ENCODE data around the gene PRKN. TPM values are rescaled to one million over a fixed set of nuclear protein-coding genes. Genes with fewer than 3 reads are reported as not detected.

Gene PRKN
- total RNA-seq, 2 experiments from 2014 or later: not detected

DNA sequence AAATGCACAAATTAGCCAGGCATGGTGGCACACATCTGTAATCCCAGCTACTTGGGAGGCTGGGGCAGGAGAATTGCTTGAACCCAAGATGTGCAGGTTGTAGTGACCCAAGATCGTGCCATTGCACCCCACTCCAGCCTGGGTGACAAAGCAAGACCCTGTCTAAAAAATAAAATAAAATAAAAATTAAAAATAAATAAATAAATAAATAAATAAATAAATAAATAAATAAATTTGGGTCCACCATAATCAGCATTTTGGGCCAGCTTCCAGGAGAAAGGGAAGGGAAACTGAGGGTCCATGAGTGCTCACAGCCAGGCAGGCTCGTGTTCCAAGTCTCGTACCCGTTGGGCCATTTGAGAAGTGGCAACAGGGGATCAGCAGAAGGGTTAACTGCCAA, 1322.1 kb downstream of the PRKN start:
- ATAC-seq (no peak), DNase-seq (no peak)
- Mint-ChIP-seq H3K27ac (no peak overlapping the region), H3K9me3 (ENCODE audit: low read depth) (no peaks in the 10 kb centered on the region), H3K4me3 (no peak overlapping the region), H3K4me1 (no peaks in the 10 kb centered on the region), H3K27me3 (peaks cover 8% of the 10 kb centered on the region), H3K36me3 (no peaks in the 10 kb centered on the region)
- CTCF ChIA-PET: no interaction called here

DNA sequence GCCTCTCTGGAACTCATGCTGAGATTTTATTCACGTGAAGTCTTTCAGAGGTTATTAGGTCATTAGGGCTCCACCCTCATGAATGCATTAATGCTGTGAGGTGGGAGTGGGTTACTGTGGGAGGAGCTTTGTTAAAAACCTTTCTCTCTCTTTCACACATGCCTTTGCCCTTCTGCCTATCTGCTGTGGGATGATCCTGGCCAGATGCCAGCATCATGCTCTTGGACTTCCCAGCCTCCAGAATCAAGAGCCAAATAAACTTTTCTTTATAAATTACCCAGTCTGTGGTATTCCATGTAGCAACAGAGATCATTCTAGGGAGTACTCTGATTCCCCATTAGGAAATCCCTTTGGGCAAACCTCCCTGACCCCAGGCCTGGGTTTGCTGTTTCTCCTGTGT, 1323.8 kb downstream of the PRKN start:
- H3K27me3 Mint-ChIP-seq: peaks cover 11% of the 10 kb centered on the region
- CTCF ChIA-PET: interaction anchor here (0.6 to 1.6 kb wide), 2 partner anchors 15 to 474 kb away, joined by 3 to 6 read pairs; no protein-coding TSS in a partner anchor
- no peak overlapping the region for H3K4me3 Mint-ChIP-seq
- ATAC-seq: no peak
- H3K27ac Mint-ChIP-seq: no peak overlapping the region
- no peaks in the 10 kb centered on the region for H3K4me1 Mint-ChIP-seq
- no peaks in the 10 kb centered on the region for H3K9me3 Mint-ChIP-seq (ENCODE audit: low read depth)
- H3K36me3 Mint-ChIP-seq: no peaks in the 10 kb centered on the region
- DNase-seq: no peak

DNA sequence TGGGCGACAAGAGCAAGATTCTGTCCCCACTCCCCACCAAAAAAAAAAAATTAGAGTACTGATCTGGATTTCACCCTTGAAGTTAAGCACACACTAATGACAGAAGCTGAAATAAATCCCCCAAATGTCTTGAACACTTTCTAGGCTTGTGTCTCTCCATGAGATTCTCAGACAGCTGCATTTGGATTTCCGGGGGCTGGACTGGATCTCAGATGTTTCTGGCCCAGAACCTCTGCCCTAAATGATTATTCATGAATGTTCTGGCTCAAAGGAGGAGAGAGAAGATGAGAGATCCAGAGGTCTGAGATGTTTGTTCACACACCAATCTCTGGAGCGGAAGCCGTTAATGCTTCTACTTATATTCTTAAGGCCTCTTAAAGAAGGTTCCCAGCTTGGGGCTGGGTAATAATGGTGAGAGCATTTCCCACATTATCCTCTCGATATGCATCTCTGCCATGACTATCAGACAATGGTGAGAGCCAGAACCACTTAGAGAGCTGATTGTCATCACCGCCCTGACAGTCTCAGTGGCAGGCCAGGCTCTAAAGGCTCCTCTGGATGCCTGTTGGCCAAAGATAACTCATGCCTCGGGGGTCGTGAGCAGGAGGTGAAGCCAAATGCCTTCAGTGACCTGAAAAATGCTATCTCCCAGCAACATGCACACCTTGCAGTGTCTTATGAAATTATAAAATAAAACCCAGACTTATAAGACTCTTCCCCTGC, 1325.8 kb downstream of the PRKN start:
- no peak overlapping the region for H3K4me3 Mint-ChIP-seq
- H3K9me3 Mint-ChIP-seq (ENCODE audit: low read depth): no peaks in the 10 kb centered on the region
- no peaks in the 10 kb centered on the region for H3K36me3 Mint-ChIP-seq
- no peak overlapping the region for H3K27ac Mint-ChIP-seq
- no peaks in the 10 kb centered on the region for H3K4me1 Mint-ChIP-seq
- CTCF ChIA-PET: interaction anchor here (1.6 kb wide), 1 partner anchor 96 kb away, joined by 3 read pairs; no protein-coding TSS in a partner anchor
- no peak for DNase-seq
- H3K27me3 Mint-ChIP-seq: peaks cover 29% of the 10 kb centered on the region
- no peak for ATAC-seq

DNA sequence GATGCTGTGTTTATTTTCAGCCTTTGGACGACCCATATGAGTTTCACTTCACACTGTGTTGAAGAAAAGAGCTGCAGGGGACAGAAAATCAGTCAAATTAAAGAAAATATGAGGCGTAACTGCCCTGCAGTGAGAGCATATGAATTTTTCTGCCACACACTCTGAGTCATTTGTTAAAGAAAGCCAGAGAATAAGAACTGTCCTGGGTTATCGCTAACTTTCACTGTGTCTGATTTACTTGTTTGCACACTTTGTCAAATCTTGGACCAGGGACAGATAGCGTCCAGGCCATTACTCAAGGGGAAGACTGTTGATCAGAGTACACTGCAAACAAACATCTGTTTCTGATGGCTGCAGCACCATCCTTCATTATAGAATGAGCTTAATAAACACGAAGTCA, 1326.9 kb downstream of the PRKN start:
- no peak for DNase-seq
- H3K4me3 Mint-ChIP-seq: no peak overlapping the region

DNA sequence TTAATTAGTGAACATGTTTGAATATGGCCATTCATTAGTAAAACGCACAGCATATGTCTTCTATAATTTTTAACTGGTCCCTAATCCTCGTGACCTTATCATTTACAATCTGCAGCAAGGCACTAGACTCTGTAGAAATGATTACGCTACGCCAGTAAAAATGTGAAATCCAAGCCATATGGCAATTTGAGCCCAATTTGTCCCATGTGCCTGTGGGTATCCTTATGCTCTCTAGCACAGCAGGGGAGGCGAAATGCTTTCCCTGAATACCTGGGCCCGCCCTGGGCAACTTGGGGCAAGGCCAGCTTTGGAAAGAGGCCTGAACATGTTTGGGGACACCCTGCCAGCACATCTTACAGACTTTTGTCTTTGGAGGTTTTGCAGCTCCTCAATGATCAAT, 1331.0 kb downstream of the PRKN start:
- ATAC-seq (no peak), DNase-seq (no peak)
- Mint-ChIP-seq H3K4me3 (no peak overlapping the region), H3K9me3 (ENCODE audit: low read depth) (no peaks in the 10 kb centered on the region), H3K4me1 (no peaks in the 10 kb centered on the region), H3K27ac (no peak overlapping the region), H3K36me3 (no peaks in the 10 kb centered on the region), H3K27me3 (peaks cover 31% of the 10 kb centered on the region)
- CTCF ChIA-PET: interaction anchor here (2.5 kb wide), 1 partner anchor 22 kb away, joined by 7 read pairs; no protein-coding TSS in a partner anchor

More for the DNA sequence above, 1326.9 kb downstream of the PRKN start:
- no peak for ATAC-seq
- CTCF ChIA-PET: no interaction called here
- Mint-ChIP-seq H3K27ac (no peak overlapping the region), H3K4me1 (no peaks in the 10 kb centered on the region), H3K27me3 (peaks cover 36% of the 10 kb centered on the region), H3K36me3 (no peaks in the 10 kb centered on the region), H3K9me3 (ENCODE audit: low read depth) (no peaks in the 10 kb centered on the region)

DNA sequence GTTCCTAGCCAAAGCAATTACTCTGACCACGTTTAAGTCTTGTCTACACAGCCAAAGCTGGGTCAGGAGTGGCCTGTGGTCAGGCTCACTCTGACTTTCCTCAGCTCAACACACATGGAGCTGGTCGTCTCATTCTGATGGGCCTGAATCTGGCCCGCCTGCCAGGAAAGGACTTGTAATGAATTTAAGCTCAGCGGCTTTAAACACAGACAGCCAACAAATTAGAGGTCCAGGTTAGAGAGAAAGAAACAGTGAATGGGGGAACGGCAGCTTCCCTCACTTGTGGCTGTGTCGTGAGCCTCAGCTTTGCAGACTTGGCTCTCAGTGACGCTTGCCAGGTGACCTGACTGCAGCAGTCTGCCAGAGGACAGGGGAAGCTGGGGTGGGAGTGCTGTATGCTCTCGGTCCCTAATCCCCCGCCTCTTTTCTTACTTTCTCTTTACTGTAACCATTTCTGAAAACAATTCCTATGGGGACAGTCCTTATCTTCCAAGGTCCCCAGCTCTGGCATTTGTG, 1331.8 kb downstream of the PRKN start:
- CTCF ChIA-PET: interaction anchor here (1.0 to 2.5 kb wide), 3 partner anchors 22 to 300 kb away, joined by 4 to 7 read pairs (median 5); no protein-coding TSS in a partner anchor
- no peaks in the 10 kb centered on the region for H3K9me3 Mint-ChIP-seq (ENCODE audit: low read depth)

DNA sequence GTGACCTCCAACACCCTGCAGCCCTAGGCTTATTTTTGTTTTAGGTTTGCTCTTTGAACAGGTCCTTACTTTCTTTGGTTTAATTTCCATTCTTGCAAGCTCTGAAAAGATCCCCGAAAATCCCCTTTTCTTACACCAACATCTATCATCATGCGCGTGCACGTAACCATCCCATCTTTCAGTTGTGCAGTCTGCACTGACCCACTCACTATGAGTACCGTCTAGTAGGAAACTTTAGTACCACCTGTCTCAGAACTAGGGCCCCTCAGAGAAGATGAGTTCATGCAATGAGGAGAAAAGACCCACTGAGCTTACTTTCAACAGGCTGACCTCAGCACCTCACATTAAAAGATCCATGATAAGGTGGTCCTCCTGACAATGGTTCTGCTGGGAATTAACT, 1333.1 kb downstream of the PRKN start:
- DNase-seq: no peak
- Mint-ChIP-seq H3K9me3 (ENCODE audit: low read depth) (no peaks in the 10 kb centered on the region), H3K4me3 (no peak overlapping the region), H3K36me3 (no peaks in the 10 kb centered on the region), H3K4me1 (no peaks in the 10 kb centered on the region), H3K27ac (no peak overlapping the region), H3K27me3 (peaks cover 32% of the 10 kb centered on the region)
- ATAC-seq: no peak
- CTCF ChIA-PET: interaction anchor here (0.9 to 1.3 kb wide), 7 partner anchors 9 to 1513 kb away, joined by 3 to 5 read pairs (median 4); no protein-coding TSS in a partner anchor

More for the DNA sequence above, 1331.8 kb downstream of the PRKN start:
- H3K4me3 Mint-ChIP-seq: no peak overlapping the region
- no peak for ATAC-seq
- DNase-seq: no peak
- no peaks in the 10 kb centered on the region for H3K36me3 Mint-ChIP-seq
- H3K27me3 Mint-ChIP-seq: peaks cover 31% of the 10 kb centered on the region
- H3K4me1 Mint-ChIP-seq: no peaks in the 10 kb centered on the region
- no peak overlapping the region for H3K27ac Mint-ChIP-seq

DNA sequence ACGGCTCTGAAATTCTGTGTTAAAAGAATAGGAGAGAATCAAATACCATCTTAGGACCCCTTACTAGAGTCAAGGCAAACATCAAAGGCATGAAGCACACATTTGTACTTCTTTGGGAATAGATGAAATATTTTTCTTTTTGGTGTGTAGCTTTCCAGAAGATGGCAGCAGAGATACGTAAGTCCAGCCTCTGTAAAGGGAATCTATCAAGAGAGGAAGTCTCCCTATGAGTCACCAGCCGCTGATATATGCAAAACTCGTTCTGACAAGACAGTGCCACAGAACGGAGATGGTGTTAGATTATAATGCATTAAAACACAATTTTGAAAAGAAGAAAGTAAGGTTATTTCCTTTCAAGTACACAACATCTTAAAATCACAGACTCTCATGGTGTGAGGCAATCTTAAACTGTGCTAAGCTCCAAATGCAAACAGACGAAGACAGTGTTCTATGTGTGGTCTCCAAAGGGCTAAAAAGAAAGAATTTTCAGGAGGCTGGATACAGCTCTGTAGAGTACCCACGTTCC, 1333.7 kb downstream of the PRKN start:
- DNase-seq (peak; percentile 83), ATAC-seq (peak; percentile 99)
- Mint-ChIP-seq H3K4me1 (no peaks in the 10 kb centered on the region), H3K27me3 (peaks cover 34% of the 10 kb centered on the region), H3K9me3 (ENCODE audit: low read depth) (no peaks in the 10 kb centered on the region), H3K36me3 (no peaks in the 10 kb centered on the region), H3K4me3 (no peak overlapping the region), H3K27ac (no peak overlapping the region)
- CTCF ChIA-PET: interaction anchor here (0.9 to 1.7 kb wide), 7 partner anchors 9 to 1513 kb away, joined by 3 to 5 read pairs (median 4); no protein-coding TSS in a partner anchor

DNA sequence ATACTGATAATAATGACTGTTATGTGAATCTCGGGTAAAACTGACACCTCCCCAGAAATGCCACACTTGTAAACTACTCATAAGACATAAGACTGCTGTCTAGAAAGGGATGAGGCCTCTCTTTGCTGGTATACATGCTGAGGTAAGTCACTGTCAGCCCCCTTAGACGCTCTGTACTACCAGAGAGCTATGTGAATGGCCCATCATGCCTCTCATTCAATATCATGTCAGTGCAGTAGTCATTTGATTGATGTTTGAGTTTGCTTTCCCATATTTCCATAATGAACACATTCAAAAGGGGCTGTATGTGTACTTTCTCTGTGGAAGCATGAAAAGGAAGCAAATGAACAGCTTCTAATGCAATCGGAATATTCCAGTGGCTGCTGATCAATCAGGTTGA, 1334.3 kb downstream of the PRKN start:
- DNase-seq: no peak
- H3K27me3 Mint-ChIP-seq: peaks cover 31% of the 10 kb centered on the region
- no peaks in the 10 kb centered on the region for H3K9me3 Mint-ChIP-seq (ENCODE audit: low read depth)
- no peaks in the 10 kb centered on the region for H3K36me3 Mint-ChIP-seq
- no peak overlapping the region for H3K4me3 Mint-ChIP-seq
- CTCF ChIA-PET: interaction anchor here (1.0 to 1.7 kb wide), 2 partner anchors 50 to 106 kb away, joined by 3 to 5 read pairs; no protein-coding TSS in a partner anchor
- no peak overlapping the region for H3K27ac Mint-ChIP-seq
- H3K4me1 Mint-ChIP-seq: no peaks in the 10 kb centered on the region
- no peak for ATAC-seq

DNA sequence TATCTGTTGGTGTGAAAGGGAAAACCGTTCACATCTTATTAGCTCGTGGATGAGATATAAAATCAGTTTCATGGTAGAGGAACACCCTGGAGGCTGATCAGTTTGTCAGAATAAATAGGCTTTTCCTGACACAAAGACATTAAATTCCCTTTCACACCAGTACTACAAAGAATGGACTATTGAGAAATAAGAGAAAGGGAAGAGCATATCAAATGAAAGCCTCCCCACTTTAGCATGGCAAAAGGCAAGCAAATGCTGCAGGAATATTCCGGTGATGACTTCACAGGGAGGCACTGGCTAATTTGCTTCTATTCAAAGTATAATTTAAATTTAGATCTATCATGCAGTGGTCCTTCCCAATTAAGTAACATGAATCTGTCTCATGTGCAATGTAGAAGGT, 1337.8 kb downstream of the PRKN start:
- ATAC-seq: no peak
- Mint-ChIP-seq H3K27ac (no peak overlapping the region), H3K36me3 (no peaks in the 10 kb centered on the region), H3K27me3 (peaks cover 5% of the 10 kb centered on the region), H3K4me3 (no peak overlapping the region), H3K4me1 (no peaks in the 10 kb centered on the region), H3K9me3 (ENCODE audit: low read depth) (no peaks in the 10 kb centered on the region)
- DNase-seq: no peak
- CTCF ChIA-PET: interaction anchor here (0.6 kb wide), 1 partner anchor 1691 kb away, joined by 3 read pairs; no protein-coding TSS in a partner anchor

DNA sequence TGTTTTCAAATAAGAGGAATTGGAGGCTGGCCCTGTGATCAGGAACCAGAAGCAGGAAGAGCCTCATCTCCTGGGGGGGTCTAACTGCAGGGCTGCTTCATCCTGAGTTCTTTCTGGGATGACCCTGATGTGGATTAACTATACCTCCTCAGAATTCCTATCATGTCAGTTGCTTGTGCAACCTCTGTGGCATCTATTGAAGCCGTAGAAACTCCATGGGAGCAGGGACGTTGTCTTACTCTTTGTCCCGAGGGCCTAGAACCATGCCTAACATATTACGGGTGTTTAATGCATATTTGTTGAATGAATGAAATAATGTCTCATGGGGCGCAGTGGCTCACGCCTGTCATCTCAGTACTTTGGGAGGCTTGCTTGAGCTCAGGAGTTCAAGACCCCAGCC, 1343.6 kb downstream of the PRKN start:
- Mint-ChIP-seq H3K4me1 (no peaks in the 10 kb centered on the region), H3K27ac (no peak overlapping the region), H3K27me3 (peaks cover 3% of the 10 kb centered on the region), H3K4me3 (no peak overlapping the region), H3K9me3 (ENCODE audit: low read depth) (no peaks in the 10 kb centered on the region), H3K36me3 (no peaks in the 10 kb centered on the region)
- CTCF ChIA-PET: no interaction called here
- ATAC-seq (no peak), DNase-seq (no peak)

DNA sequence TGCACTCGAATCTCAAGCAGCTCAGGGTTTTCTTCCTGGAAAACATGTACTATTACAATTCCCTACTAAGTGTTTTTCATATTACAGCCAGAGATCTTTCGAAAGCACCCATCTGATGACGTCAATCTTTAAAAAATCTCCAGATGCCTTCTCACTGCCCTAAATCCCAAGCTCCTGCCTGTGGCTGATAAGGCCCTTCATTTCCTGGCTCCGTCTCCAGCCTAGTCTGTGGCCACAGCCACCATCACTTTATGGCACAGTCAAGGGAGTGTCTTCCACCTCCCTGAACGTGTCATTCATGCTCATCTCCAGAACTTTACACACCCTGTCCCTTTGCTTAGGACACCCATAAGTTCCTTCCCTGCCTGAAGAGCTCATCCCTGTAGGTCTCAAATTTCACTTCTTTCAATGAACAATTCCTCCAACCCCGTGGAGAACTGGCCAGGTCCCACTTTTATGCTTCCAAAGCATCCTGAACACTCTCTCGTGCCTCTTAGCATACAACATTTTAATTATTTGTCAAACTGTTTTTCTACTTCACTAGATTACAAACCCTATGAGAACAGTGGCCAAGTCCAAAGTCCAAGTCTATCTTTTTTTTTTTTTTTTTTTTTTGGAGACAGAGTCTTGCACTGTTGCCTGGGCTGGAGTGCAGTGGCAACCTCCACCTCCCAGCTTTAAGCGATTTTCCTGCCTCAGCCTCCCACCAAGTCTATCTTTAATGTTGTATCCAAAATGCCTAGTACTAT, 1347.6 kb downstream of the PRKN start:
- Mint-ChIP-seq H3K9me3 (ENCODE audit: low read depth) (no peaks in the 10 kb centered on the region), H3K4me1 (no peaks in the 10 kb centered on the region), H3K27ac (no peak overlapping the region), H3K4me3 (no peak overlapping the region), H3K27me3 (peaks cover 3% of the 10 kb centered on the region), H3K36me3 (no peaks in the 10 kb centered on the region)
- ATAC-seq: no peak
- CTCF ChIA-PET: interaction anchor here (1.1 kb wide), 1 partner anchor 9 kb away, joined by 4 read pairs; no protein-coding TSS in a partner anchor
- DNase-seq: no peak

DNA sequence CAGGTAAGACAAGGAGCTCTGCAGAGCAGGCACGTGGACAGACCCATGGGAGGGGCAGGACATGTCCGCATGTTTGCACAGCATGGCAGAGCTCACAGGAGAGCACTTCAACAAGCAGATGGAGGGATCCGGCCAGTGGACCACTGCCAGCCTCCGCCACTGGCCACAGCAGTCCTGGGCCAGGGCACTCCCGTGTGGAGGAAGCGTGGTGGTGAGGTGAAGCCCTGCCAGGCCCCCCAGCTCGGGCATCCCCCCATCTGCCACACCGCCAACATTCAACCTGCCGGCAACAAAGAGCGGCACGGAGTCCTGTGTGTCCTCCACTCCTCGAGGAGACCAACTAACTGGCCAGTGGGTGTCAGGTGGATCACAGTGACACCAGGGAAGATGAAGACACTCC, 1349.5 kb downstream of the PRKN start:
- ATAC-seq: no peak
- DNase-seq: no peak
- no peak overlapping the region for H3K4me3 Mint-ChIP-seq
- H3K27ac Mint-ChIP-seq: no peak overlapping the region
- CTCF ChIA-PET: interaction anchor here (1.3 kb wide), 1 partner anchor 104 kb away, joined by 3 read pairs; the partner anchor contains the start of gene AGPAT4
- H3K9me3 Mint-ChIP-seq (ENCODE audit: low read depth): no peaks in the 10 kb centered on the region
- H3K27me3 Mint-ChIP-seq: peaks cover 3% of the 10 kb centered on the region
- H3K36me3 Mint-ChIP-seq: no peaks in the 10 kb centered on the region
- H3K4me1 Mint-ChIP-seq: no peaks in the 10 kb centered on the region
